Left lobe of liver (tissue), 2 donors: ENCODE data around the gene DNAJB13. TPM values are rescaled to one million over a fixed set of nuclear protein-coding genes. Genes with fewer than 3 reads are reported as not detected.

Experiments
- ATAC-seq: fragments of 200-7000 bp; cut with Tn5 transposase; one replicate; pipeline ENCODE4 v1.9.1; 2020; ENCODE audit warnings: mild to moderate bottlenecking, moderate library complexity
- DNase-seq: peaks from one replicate; pipeline ENCODE4 v3.0.0-alpha.2; 2020; ENCODE audit warnings: low spot score
- total RNA-seq: library from RNA; stranded (reverse); gene quantifications from one replicate; pipeline ENCODE4 v1.2.1, GENCODE V29; 2021
- donor health status: DM: no; HTN: no; CAD: no; lungs with moderate emphysema.
- donor health status: DM: no; HTN: yes; CAD: no.

The DNAJB13 gene
- total RNA-seq, 1 donor from 2014 or later, result not detected

GRCh38 chr11:73949912-73950311 is 914 bp upstream of the DNAJB13 start:
- ATAC-seq (no peak), DNase-seq (no peak)

- DNase-seq (no peak), ATAC-seq (no peak)
These were observed 971 bp downstream of the DNAJB13 start for GRCh38 chr11:73951797-73952196.

- DNase-seq (no peak), ATAC-seq (no peak)
These were observed 6.2 kb downstream of the DNAJB13 start for GRCh38 chr11:73956876-73957653.

GRCh38 chr11:73957654-73958361 is 7.0 kb downstream of the DNAJB13 start:
- no peak for DNase-seq
- ATAC-seq, result no peak

GRCh38 chr11:73958521-73959141 is 7.8 kb downstream of the DNAJB13 start:
- ATAC-seq (no peak), DNase-seq (no peak)

- ATAC-seq, result no peak
- DNase-seq, result no peak
These were observed 10.5 kb downstream of the DNAJB13 start for GRCh38 chr11:73961321-73961720.

GRCh38 chr11:73962101-73962705 is 11.4 kb downstream of the DNAJB13 start:
- no peak for ATAC-seq

GRCh38 chr11:73963861-73964260 is 13.0 kb downstream of the DNAJB13 start:
- DNase-seq, result no peak
- no peak for ATAC-seq

More at GRCh38 chr11:73962101-73962705, 11.4 kb downstream of the DNAJB13 start:
- no peak for DNase-seq

GRCh38 chr11:73965076-73965763 is 14.4 kb downstream of the DNAJB13 start:
- ATAC-seq (no peak), DNase-seq (no peak)

- DNase-seq (no peak), ATAC-seq (no peak)
These were observed 14.9 kb downstream of the DNAJB13 start for GRCh38 chr11:73965764-73966121.

GRCh38 chr11:73968356-73968966 is 17.6 kb downstream of the DNAJB13 start:
- DNase-seq (no peak), ATAC-seq (no peak)

GRCh38 chr11:73969091-73969490 is 18.3 kb downstream of the DNAJB13 start:
- DNase-seq, result no peak
- ATAC-seq, result no peak

- DNase-seq (no peak), ATAC-seq (no peak)
These were observed 19.4 kb downstream of the DNAJB13 start for GRCh38 chr11:73969991-73970800.

GRCh38 chr11:73971175-73971719 is 20.4 kb downstream of the DNAJB13 start:
- DNase-seq (no peak), ATAC-seq (no peak)

GRCh38 chr11:73972187-73972586 is 21.4 kb downstream of the DNAJB13 start:
- no peak for ATAC-seq
- DNase-seq, result no peak

GRCh38 chr11:73972620-73973449 is 22.0 kb downstream of the DNAJB13 start:
- no peak for DNase-seq

GRCh38 chr11:73974604-73975478 is 24.0 kb downstream of the DNAJB13 start:
- DNase-seq (no peak), ATAC-seq (no peak)

More at GRCh38 chr11:73972620-73973449, 22.0 kb downstream of the DNAJB13 start:
- no peak for ATAC-seq

GRCh38 chr11:73975479-73975757 is 24.6 kb downstream of the DNAJB13 start:
- no peak for ATAC-seq
- DNase-seq, result no peak
